Stimulated activated CD4-positive, alpha-beta T cell treated with anti-CD3 and anti-CD28 coated beads, Interleukin-12 subunit alpha, Interleukin-12 subunit beta, amount 100 ng/mL, for 24 hours (primary cell): ENCODE data around the gene SRD5A3.

Experiments used
- DNase-seq, 2 experiments: peaks; one replicate each; pipeline ENCODE4 v3.0.0-alpha.2; 2020; ENCODE audit warnings: low read depth in 2 of 2

Gene SRD5A3

GRCh38 chr4:55376698-55377097 is 30.7 kb downstream of the SRD5A3 start:
- DNase-seq: no peak

GRCh38 chr4:55378617-55379467 is 32.8 kb downstream of the SRD5A3 start:
- no peak for DNase-seq

- no peak for DNase-seq
Measured at GRCh38 chr4:55380576-55380975, 34.5 kb downstream of the SRD5A3 start.

GRCh38 chr4:55381502-55381901 is 35.5 kb downstream of the SRD5A3 start:
- no peak for DNase-seq

- DNase-seq: no peak
Measured at GRCh38 chr4:55382488-55383003, 36.5 kb downstream of the SRD5A3 start.

- DNase-seq: no peak
Measured at GRCh38 chr4:55385201-55385649, 39.2 kb downstream of the SRD5A3 start.

GRCh38 chr4:55386073-55386472 is 40.0 kb downstream of the SRD5A3 start:
- no peak for DNase-seq

GRCh38 chr4:55386840-55387239 is 40.8 kb downstream of the SRD5A3 start:
- no peak for DNase-seq

- no peak for DNase-seq
Measured at GRCh38 chr4:55393461-55394320, 47.6 kb downstream of the SRD5A3 start.

- no peak for DNase-seq
Measured at GRCh38 chr4:55395218-55395528, 49.1 kb downstream of the SRD5A3 start.

- peak; percentile 79 to 87 for DNase-seq
Measured at GRCh38 chr4:55395529-55396307, 49.7 kb downstream of the SRD5A3 start, which contains the start of gene TMEM165. Gene TMEM165 (plus strand): TSS chr4:55395957. CDS start chr4:55396190, 233 bp downstream.

- DNase-seq: peak in 1 of 2 experiments; percentile 19
Measured at GRCh38 chr4:55396308-55397125, 50.5 kb downstream of the SRD5A3 start.

GRCh38 chr4:55397126-55397436 is 51.0 kb downstream of the SRD5A3 start:
- no peak for DNase-seq

GRCh38 chr4:55397520-55398321 is 51.7 kb downstream of the SRD5A3 start:
- DNase-seq: no peak

- no peak for DNase-seq
Measured at GRCh38 chr4:55398461-55398860, 52.4 kb downstream of the SRD5A3 start.

GRCh38 chr4:55398966-55399365 is 52.9 kb downstream of the SRD5A3 start:
- DNase-seq: no peak

GRCh38 chr4:55399581-55399980 is 53.5 kb downstream of the SRD5A3 start:
- no peak for DNase-seq

- no peak for DNase-seq
Measured at GRCh38 chr4:55405073-55405472, 59.0 kb downstream of the SRD5A3 start.

GRCh38 chr4:55406545-55406944 is 60.5 kb downstream of the SRD5A3 start:
- DNase-seq: no peak

GRCh38 chr4:55407119-55407518 is 61.1 kb downstream of the SRD5A3 start:
- DNase-seq: no peak
